NCI-H2196 (cell line): ENCODE data around the gene RNU1-2.
"Not testable (repeated sequence)": the region's sequence is repeated elsewhere in the genome, so short reads cannot be mapped to it uniquely, and the experiment has no call there.

Experiments used
- DNase-seq: peaks from one replicate; lab custom pipeline; 2025; ENCODE audit not compliant: unreplicated experiment; lab: John Stamatoyannopoulos, UW

Gene RNU1-2

DNA sequence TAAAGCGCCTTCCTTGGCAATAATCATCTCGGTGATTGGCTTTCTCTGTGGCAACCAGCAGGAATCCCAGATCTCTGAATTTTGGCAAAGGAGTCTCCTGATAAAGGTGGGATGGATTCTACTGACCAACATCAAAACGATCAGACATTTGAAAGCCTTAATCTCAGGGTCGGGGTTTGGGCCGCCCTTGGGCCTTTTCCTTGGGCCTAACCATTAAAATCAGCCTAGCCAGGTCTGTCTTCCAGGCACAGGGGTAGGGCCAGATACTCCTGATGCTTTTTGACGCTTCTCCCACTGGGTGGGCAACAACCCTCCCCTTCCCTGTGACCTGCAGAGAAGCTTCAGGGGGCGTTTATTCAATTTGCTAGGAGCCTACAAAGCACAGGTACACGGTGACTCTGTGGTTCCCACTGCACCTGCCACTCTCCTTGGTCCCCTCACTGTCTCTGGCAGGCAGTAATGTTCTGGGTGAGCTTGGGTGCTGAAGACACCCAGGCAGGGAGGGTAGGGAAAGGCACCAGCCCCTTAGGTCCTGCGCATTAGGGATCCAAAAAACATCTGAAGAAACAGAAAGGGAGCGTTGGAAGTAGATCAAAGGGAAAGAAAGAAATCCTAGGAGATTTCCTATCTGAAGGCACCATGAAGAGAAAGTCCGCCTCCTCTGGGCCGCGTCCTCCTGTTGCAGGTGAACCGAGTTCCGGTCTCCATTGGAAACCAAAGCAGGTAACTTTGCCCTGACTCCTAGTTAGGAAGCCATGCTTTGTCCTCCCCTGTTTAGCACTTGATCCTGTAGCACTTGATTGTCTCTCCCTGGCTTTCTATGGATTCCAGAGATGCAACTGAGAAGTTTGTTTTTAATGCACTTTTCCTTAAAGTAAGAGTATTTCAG is 12.3 kb downstream of the RNU1-2 start:
- no peak for DNase-seq

DNA sequence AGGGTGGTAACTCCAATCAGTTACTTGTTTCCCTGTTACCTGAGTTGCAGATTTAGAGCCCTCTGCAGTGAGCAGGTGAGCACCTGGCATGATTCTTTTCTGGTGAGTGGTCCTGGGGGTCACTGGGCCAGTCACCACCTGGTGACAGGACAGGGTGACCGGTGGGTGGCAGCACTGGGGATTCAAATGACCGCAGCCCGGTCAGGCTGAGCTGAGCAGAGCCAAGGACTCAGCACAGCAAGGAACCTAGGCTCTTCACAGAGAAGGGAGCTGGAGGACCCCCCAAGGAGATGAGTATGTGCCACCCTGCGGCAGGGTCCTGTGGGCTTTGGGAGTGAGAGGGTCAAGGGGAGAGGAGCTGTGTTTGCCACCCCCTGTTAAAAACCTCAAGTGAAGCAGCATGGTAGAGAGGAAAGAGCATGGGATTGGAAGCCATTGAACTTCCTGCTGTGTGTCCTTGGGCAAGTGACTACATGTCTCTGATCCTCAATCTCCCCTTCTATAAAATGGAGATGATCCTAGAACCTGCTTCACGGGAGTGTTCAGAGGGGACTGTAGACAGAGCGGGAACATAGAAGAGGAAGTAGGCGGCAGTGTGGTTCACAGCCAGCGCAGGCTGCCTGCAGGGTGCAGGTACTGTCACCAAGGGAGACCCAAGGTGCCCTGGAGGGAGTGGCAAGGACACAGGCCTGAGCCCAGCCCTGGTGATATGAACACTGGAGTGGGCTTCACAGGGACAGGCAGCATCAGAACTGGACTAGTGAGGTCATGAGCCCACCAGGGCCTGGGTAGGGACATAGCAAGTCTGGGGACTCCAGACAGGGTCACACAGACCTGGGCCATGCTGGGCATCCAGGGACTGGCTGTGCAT is 16.3 kb downstream of the RNU1-2 start:
- DNase-seq: not testable (repeated sequence)

DNA sequence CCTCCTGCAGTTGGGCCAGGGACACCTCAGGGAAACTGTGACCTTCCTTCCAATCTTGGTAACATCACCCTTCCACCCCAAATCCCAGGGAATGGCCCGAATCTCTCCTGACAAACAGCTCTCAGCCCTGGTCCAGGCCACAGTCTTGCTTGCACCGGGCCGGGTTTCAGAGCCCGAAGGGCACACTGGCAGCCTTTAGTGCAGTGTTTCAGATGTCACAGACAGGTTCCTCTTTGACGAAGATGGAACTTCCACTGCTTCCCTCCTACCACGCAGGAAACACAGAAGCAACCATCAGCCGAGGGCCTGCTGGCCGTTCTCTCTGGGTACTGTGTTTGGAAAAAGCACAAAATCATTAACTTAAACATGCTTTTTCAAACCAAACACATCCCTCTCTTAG is 17.0 kb downstream of the RNU1-2 start:
- not testable (repeated sequence) for DNase-seq

DNA sequence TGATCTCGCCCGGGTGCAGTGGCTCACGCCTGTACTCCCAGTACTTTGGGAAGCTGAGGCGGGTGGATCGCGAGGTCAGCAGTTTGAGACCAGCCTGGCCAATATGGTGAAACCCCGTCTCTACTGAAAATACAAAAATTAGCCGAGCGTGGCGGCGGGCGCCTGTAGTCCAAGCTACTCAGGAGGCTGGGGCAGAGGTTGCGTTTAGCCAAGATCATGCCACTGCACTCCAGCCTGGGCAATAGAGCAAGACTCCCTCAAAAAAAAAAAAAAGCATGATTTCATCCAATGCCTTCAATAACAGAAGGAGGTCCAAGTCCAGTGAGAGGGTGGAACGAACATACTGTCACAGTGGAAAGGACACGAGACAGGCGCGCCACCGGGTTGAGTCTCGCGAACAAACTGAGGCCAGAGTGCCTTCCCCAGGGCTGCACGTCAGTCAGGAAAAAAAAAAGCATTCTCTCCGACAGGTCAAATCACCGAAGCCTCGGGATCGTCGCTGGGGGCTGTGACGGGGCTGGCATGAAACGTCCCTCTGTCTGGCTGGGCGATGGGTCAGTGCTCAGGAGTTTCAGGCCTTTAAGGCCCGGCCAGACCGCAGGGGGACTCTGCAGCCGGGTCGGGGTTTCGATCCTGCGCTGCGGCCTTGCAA is 17.5 kb downstream of the RNU1-2 start:
- DNase-seq: no peak

DNA sequence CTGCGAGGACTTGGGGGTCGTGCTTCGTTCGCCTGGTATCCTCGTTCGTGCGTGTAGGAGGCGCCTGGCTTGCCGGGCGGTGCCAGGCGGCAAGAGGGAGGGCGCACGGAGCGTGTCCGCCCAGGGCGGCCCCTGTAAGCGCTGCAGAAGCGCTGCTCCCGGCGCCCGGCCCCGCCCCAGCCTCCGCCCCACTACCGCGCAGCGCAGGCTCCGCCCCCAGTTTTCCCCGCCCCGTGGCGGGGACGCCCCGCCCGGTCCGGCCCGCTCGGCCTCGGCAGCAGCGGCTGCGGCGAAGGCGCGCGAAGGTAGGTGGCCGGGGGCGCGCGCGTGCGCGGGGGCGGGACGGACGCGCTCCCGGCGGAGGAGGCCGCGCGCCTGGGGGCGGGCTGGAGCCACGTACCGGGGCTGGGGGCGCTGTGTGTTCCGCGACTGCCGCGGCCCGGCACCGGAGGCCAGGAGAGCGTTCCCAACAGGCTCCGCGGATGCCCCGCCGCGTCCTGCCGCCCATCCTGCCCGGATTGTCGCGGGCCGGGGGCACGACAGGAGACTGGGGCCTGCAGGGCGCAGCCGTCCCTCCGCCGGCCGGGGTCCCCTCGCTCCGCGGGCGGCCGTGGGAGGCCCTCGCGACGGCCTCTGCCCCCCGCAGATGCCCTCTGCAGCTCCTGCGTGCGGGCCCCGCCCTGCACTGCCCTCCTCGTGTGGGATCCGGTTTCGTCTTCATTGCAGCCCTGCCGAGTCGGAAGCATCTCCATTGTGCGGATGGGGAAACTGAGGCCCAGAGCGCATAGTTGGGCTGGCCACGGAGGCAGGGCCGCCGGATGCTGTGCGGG is 18.3 kb downstream of the RNU1-2 start:
- peak; percentile 99 for DNase-seq

DNA sequence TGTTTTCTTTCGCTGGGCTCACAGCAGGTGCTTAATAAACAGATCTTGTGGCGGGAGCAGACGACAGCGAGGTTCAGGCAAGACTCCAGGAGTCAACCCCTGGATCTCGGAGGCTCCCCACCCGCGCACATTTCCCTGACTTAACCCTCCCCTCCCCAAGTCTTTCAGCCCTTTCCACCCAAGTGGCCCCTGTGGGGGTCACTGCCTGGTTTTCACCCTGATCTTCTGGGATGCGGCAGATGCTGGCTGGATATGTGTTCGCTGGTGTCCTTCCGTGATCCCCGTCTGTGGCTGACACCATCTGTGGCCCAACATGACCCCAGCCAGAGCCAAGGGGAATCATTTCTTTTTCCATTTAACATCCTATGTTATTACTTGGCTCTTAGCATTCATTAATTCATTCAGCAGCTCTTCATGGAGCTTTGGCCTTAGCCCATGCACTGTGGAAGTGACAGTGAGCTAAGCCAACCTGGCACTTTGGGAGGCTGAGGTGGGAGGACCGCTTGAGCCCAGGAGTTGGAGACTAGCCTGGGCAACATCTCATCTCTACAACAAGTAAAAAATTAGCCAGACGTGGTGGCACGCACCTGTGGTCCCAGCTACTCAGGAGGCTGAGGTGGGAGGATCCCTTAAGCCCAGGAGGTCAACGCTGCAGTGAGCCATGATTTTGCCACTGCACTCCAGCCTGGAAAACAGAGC is 19.3 kb downstream of the RNU1-2 start:
- not testable (repeated sequence) for DNase-seq

DNA sequence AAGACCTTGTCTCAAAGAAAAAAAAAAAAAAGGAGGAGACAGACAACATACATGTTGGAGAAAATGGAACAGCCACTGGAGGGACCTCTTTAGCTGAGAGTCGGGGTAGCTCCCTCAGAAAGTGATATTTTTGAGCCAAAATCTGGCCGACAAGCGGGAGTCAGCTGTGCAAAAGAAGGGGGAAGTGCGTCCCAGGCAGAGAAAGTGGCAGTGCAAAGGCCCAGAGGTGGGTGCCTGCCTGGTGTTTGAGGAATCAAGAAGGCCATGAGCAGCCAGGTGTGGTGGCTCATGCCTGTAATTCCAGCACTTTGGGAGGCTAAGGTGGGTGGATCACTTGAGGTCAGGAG is 19.8 kb downstream of the RNU1-2 start:
- DNase-seq: peak; percentile 20

DNA sequence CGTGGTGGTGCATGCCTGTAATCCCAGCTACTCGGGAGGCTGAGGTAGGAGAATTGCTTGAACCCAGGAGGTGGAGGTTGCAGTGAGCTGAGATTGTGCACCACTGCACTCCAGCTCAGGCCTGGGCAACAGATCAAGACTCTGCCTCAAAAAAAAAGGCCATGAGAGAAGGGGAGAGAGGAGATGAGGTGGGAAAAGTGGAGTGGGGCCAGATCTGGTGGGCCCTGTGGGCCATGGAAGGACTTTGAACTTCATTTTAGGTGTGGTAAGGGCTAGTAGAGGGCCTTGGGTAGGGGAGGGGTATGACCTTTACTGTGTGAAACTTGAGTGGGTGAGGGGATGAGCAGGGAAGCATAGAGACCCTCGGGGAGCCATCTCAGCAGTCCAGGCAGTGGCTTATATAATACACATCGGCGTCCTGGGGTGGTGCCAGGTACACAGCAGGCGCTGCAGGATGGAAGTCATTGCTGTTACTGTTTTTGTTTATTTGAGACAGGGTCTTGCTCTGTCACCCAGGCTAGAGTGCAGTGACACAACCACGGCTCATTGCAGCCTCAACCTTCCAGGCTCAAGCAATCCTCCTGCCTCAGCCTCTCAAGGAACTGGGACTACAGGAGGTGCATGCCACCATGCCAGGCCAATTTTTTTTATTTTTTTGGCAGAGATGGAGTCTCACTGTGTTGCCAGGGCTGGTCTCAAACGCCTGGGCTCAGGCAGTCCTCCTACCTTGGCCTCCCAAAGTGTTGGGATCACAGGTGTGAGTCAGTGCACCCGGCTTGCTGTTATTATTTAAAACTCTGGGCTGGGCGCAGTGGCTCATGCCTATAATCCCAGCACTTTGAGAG is 20.5 kb downstream of the RNU1-2 start:
- DNase-seq: not testable (repeated sequence)

DNA sequence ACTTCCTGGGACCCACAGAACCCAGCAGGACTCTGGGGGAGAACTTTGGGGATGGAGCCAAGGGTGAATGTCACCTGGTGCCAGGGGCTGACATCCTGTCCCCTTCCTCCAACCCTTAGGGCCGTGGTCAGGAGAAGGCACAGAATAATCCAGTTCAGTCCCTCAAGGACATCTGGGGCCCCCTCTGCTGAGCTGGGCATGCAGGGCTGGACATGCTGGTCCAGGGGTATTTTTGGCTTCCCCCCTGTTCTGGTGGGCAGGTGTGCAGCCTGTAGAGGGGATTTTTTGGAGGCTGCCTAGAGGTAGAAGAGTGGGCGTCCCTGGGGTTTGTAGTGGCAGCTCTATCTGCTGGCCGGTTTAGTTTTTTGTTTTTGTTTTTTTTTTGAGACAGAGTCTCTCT is 22.6 kb downstream of the RNU1-2 start:
- no peak for DNase-seq

DNA sequence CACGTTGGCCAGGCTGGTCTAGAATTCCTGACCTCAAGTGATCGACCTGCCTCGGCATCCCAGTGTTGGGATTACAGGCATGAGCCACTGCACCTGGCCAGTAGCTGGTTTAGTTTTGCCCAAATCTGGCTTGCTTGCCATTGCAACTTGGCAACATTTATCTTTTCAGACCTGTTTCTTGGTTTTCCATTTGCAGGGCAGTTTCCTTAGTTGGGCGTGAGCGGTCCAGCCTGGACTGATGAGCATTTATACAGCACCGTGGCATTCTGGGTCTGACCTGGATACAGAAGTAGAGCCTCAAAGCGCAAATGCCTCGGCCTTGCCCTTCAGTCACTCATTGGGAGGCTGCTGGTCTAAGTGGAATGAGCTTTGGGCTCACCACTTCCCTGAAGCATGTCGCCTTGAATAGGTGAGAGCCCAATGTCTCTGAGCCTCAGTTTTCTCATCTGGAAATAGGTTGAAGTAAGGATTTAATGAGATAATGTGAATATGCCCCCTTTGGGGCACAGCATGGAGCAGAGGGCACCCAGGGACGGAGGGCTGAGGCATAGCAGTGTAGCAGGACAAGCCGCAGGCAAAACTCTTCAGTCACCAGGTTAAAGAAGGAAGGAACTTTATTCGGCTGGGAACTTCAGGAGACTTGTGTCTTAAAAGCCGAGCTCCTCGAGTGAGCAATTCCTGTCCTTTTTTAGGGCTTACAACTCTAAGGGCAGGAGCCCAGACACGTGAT is 23.3 kb downstream of the RNU1-2 start:
- not testable (repeated sequence) for DNase-seq

DNA sequence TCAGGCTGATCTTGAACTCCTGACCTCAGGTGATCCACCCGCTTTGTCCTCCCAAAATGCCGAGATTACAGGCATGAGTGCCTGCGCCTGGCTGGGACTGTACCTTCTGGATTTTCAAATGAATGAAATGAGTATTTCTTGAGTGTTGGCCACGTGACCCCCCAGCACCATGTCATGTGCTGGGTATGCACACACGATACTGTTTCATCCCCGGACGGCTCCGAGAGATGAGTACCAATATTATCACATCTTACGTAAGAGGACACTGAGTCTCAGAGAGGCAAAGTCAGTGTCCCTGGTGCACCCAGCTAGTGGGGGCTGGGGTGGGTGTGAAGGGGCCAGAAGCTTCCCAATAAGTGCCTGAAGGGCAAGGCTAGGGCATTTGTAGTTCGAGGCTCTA is 25.2 kb downstream of the RNU1-2 start:
- DNase-seq: no peak

DNA sequence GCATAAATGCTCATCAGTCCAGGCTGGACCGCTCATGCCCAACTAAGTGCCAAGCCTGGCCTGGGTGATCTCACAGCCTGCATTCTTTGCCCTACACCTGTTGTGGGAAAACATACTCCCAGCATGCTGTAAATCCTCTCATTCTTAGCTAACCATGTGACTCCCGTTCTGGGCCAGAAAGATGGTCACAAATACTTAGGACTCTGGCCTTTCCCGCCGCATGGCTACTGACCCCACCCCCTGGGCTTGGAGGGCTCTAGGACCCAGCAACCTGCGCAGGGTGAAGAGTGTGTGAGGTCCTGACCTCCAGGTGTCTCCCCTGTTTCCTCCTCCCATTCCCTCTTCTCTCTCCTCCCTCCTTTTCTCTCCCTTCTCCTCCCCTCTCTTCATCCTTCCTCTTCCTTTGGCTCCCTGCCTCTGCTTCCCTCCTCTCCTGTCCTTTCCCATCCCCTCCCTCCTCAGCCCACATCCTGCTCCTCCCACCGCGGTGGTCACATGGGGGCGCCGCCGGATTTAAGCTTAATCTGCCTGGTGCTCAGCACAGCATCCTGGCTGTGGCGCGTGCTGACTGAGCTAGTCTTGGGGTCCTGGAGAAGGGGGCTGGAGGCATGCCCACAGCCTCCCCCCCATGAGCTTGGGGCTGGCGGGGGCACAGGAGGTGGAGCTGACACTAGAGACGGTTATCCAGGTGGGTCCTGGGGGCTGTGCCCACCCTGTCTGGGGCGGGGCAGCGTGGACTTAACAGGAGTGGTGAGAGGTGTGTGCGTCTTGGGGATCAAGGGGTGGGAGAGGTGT is 25.8 kb downstream of the RNU1-2 start, which contains the start of gene CROCC:
CROCC (plus strand) TSS at position 541 of the 795 bp plus-strand sequence; CDS start at position 629, 88 bp downstream.
- peak; percentile 93 for DNase-seq

DNA sequence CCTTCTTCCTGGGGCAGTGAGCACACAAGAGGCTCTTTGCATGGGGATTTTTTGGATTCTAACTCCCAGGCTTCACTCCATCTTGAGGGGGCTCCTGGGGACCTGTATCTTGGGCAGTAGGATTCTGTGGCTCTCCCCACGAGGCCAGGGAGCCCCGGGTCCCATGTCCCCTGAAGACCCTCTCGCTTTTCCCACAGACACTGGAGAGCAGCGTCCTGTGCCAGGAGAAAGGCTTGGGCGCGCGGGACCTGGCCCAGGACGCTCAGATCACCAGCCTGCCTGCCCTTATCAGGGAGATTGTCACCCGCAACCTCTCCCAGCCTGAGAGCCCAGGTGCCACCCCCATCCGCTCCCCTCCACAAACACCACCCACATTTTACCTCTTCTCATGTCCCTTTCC is 26.7 kb downstream of the RNU1-2 start:
- DNase-seq: no peak

DNA sequence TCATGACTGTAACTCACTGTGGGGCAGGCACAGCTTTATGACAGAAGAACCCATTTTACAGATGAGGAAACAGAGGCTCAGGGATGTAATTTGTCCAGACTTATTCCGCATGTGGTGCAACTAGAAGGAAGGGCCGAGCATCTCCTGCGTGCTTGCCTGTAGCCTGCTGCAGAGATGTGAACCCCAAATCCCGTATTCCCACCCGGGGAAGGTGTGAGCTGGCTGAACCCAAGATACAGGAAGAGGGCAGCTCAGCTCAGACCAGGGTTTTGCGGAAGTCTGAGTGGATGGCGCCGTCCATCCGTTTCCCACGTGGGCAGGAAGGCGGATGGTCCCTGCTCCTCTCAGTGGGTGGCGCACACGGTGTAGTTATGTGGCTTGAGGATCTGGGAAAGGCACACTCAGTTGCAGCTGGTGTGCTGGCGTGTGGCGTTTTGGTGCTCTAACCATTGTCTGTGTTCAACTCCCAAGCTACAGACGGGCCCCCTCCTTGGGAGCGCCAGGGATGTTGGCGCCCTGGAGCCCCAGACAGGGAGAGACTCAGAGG is 27.2 kb downstream of the RNU1-2 start:
- DNase-seq: no peak

DNA sequence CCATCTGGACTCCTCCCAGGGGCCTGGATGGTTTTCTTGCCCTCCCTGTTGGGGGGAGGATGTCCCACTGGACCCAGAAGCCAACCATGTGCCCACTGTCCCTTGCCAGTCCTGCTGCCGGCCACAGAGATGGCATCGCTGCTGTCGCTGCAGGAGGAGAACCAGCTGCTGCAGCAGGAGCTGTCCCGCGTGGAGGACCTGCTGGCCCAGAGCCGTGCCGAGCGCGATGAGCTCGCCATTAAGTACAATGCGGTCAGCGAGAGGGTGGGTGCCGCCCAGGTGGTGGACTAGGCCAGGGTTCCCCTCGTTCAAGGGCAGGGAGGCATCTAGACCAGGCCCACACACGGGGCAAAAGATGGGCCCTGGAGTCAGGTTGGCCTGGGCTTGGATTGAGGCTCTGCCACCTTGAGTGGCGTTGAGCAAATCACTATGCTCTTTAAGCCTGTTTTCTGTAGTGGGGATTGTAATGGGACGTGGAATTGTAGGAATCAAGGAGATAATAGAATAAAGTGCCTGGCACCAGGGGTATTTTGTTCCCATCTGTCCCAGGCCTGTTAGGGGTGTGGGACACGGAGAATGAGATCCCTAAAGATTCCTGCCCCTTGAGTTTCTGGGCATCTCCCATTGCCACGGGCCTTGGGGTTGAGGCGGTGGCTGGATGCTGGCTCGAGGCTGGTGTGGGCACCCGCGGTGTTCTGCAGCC is 28.6 kb downstream of the RNU1-2 start:
- DNase-seq: no peak

DNA sequence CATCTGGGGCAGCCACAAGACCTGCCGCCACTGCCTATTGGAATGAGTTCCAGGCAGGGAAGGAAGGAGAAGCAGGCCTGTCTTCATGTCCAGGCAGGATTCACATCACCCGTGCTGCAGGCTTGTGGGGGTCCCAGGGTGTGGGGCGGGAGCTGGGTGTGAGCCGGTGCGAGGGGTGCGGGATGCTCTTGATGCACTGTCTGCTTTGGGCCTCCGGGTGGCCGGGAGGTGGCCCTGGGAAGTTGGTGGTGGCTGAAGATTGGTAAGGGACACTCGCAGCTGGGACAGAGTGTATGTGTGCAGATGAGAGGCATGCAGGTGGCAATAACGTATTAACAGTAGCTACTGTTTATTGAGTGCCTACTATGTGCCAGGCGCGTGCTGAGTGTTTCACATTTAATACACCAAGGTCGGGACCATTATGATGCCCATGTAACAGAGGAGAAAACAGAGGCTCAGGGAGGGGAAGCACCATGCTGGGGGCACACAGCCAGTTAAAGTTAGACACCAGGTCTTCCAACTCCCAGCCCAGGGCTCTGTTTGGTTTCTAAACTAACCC is 29.2 kb downstream of the RNU1-2 start:
- DNase-seq: no peak
